Measurements from ENCODE around the gene MACF1.

MACF1 gene

DNA sequence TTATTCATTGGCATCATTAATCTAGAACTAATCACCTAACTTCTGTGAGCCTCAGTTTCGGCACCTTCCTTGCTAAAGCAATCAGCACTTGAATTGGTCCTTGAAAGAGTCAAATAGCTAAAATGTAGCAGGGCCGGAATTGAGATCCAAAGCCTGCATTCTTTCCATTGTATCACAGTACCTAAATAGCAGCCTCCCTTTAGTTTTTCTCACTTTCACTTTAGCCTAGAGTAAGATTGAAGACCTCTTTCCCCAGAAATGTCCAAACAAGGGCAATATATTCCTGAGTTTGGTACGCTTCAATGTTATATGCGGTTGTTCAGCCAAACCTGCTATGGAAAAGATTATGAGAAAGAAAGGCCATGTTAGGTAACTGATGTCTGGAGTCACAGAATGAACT is 165.1 kb downstream of the MACF1 start:
- no peak overlapping the region for H3K18ac ChIP-seq (ENCODE audit: low read depth in 1 of 2, low read length in 2 of 2)
- H3K4ac ChIP-seq (ENCODE audit: low read depth in 1 of 2, low read length in 2 of 2), result no peak overlapping the region
- H2AK5ac ChIP-seq (ENCODE audit: low read length, severe bottlenecking), result no peak overlapping the region
- H3K4me3 ChIP-seq (ENCODE audit: insufficient read depth in 1 of 2, low read depth in 1 of 2, low read length in 2 of 2), result no peak overlapping the region
- H2BK5ac ChIP-seq (ENCODE audit: low read depth, low read length, poor library complexity, severe bottlenecking), result no peak overlapping the region
- H3K9me3 ChIP-seq (ENCODE audit: control insufficient read depth, low read length), result no peaks in the 10 kb centered on the region
- H3K23ac ChIP-seq (ENCODE audit: low read length in 2 of 2), result no peak overlapping the region
- no peak overlapping the region for H2BK15ac ChIP-seq (ENCODE audit: low read depth, poor library complexity, severe bottlenecking)
- H4K8ac ChIP-seq (ENCODE audit: low read length), result no peak overlapping the region
- WGBS, result 100% methylated on average over 4 of the region's 4 CpGs
- H3K4me2 ChIP-seq (ENCODE audit: low read length, poor library complexity, severe bottlenecking), result no peak overlapping the region
- H3K9ac ChIP-seq (ENCODE audit: low read length), result no peak overlapping the region
- H3K36me3 ChIP-seq (ENCODE audit: control insufficient read depth in 1 of 2, insufficient read depth in 2 of 2, low read depth in 1 of 2, low read length in 2 of 2), result peaks cover 31 to 74% of the 10 kb centered on the region in 2 experiments
- peaks cover 14% of the 10 kb centered on the region for H3K79me1 ChIP-seq (replicated peaks; ENCODE audit: low read length, poor library complexity, severe bottlenecking)
- no peak overlapping the region for H3K27ac ChIP-seq (ENCODE audit: low read length, poor library complexity, severe bottlenecking)
- DNase-seq, result no peak
- H3K14ac ChIP-seq (ENCODE audit: low read length in 2 of 2), result peak overlapping the region in 1 of 2 experiments; percentile 45
- no peaks in the 10 kb centered on the region for H3K27me3 ChIP-seq (ENCODE audit: control insufficient read depth in 1 of 2, insufficient read depth in 1 of 2, low read length in 2 of 2)
- H2BK12ac ChIP-seq (ENCODE audit: low read length in 2 of 2), result no peak overlapping the region
- H2AFZ ChIP-seq (ENCODE audit: low read depth, low read length), result no peak overlapping the region
- H3K4me1 ChIP-seq (ENCODE audit: control insufficient read depth, insufficient read depth, low read depth, low read length), result no peaks in the 10 kb centered on the region
- H4K91ac ChIP-seq (ENCODE audit: low read length), result no peak overlapping the region
- no peak overlapping the region for H2BK120ac ChIP-seq (ENCODE audit: low read depth, low read length)

DNA sequence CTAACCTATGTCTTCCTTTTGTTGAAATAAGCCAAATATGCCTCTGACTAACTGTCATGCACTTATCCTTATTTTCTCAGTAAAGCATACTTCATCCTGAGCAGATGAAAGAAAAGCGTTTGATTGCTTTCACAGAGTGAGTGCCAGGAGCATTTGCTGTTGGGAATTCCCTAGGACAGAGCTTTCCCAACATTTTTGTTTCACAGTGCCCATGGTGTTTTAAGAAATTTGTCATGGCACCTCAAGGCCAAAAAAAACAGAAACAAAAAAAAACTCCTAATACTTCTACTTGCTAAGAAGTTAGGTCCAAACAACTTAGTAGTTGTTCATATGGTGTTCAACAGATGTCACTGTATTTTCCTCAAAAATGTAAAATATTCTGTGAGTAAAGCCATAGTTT is 166.1 kb downstream of the MACF1 start:
- no peak for DNase-seq
- H4K8ac ChIP-seq (ENCODE audit: low read length), result no peak overlapping the region

DNA sequence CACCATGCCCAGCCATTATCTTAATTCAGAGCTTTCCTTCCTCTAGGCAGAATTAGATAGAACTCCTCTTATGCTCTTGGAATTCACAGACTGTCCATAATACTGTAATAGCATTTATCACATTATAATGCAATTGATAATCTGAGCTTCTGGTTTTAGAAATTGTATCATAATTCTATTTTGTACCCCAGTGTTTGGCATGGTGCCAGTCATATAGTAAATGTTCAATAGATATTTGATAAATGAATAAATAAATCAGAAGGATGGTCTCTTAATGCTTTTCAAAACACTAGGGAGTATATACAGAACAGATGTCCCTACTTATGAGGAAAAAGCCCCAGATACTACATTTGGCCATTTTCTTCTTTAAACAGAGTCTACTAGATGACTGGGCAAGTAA is 167.6 kb downstream of the MACF1 start:
- DNase-seq, result no peak
- H3K27me3 ChIP-seq (ENCODE audit: control insufficient read depth in 1 of 2, insufficient read depth in 1 of 2, low read length in 2 of 2), result no peaks in the 10 kb centered on the region
- no peak overlapping the region for H2BK5ac ChIP-seq (ENCODE audit: low read depth, low read length, poor library complexity, severe bottlenecking)
- H3K4ac ChIP-seq (ENCODE audit: low read depth in 1 of 2, low read length in 2 of 2), result no peak overlapping the region
- peaks cover 12% of the 10 kb centered on the region for H3K79me1 ChIP-seq (replicated peaks; ENCODE audit: low read length, poor library complexity, severe bottlenecking)
- H3K9me3 ChIP-seq (ENCODE audit: control insufficient read depth, low read length), result no peaks in the 10 kb centered on the region
- no peak overlapping the region for H3K9ac ChIP-seq (ENCODE audit: low read length)
- no peak overlapping the region for H2BK12ac ChIP-seq (ENCODE audit: low read length in 2 of 2)
- no peak overlapping the region for H3K4me2 ChIP-seq (ENCODE audit: low read length, poor library complexity, severe bottlenecking)
- no peak overlapping the region for H3K18ac ChIP-seq (ENCODE audit: low read depth in 1 of 2, low read length in 2 of 2)
- peaks cover 28 to 76% of the 10 kb centered on the region in 2 experiments for H3K36me3 ChIP-seq (ENCODE audit: control insufficient read depth in 1 of 2, insufficient read depth in 2 of 2, low read depth in 1 of 2, low read length in 2 of 2)
- H2AK5ac ChIP-seq (ENCODE audit: low read length, severe bottlenecking), result no peak overlapping the region
- H3K27ac ChIP-seq (ENCODE audit: low read length, poor library complexity, severe bottlenecking), result no peak overlapping the region
- H3K4me1 ChIP-seq (ENCODE audit: control insufficient read depth, insufficient read depth, low read depth, low read length), result no peaks in the 10 kb centered on the region
- H4K91ac ChIP-seq (ENCODE audit: low read length), result no peak overlapping the region
- H3K4me3 ChIP-seq (ENCODE audit: insufficient read depth in 1 of 2, low read depth in 1 of 2, low read length in 2 of 2), result no peak overlapping the region
- no peak overlapping the region for H4K8ac ChIP-seq (ENCODE audit: low read length)
- no peak overlapping the region for H2AFZ ChIP-seq (ENCODE audit: low read depth, low read length)
- H3K14ac ChIP-seq (ENCODE audit: low read length in 2 of 2), result no peak overlapping the region
- H2BK120ac ChIP-seq (ENCODE audit: low read depth, low read length), result no peak overlapping the region
- H2BK15ac ChIP-seq (ENCODE audit: low read depth, poor library complexity, severe bottlenecking), result no peak overlapping the region
- H3K23ac ChIP-seq (ENCODE audit: low read length in 2 of 2), result no peak overlapping the region

More for the DNA sequence above, 166.1 kb downstream of the MACF1 start:
- no peak overlapping the region for H3K4me3 ChIP-seq (ENCODE audit: insufficient read depth in 1 of 2, low read depth in 1 of 2, low read length in 2 of 2)
- H3K4ac ChIP-seq (ENCODE audit: low read depth in 1 of 2, low read length in 2 of 2), result no peak overlapping the region
- H3K27ac ChIP-seq (ENCODE audit: low read length, poor library complexity, severe bottlenecking), result no peak overlapping the region
- no peak overlapping the region for H2BK15ac ChIP-seq (ENCODE audit: low read depth, poor library complexity, severe bottlenecking)
- no peak overlapping the region for H2BK120ac ChIP-seq (ENCODE audit: low read depth, low read length)
- H4K91ac ChIP-seq (ENCODE audit: low read length), result no peak overlapping the region
- no peaks in the 10 kb centered on the region for H3K4me1 ChIP-seq (ENCODE audit: control insufficient read depth, insufficient read depth, low read depth, low read length)
- no peak overlapping the region for H3K18ac ChIP-seq (ENCODE audit: low read depth in 1 of 2, low read length in 2 of 2)
- peaks cover 28 to 76% of the 10 kb centered on the region in 2 experiments for H3K36me3 ChIP-seq (ENCODE audit: control insufficient read depth in 1 of 2, insufficient read depth in 2 of 2, low read depth in 1 of 2, low read length in 2 of 2)
- no peak overlapping the region for H3K14ac ChIP-seq (ENCODE audit: low read length in 2 of 2)
- H2AFZ ChIP-seq (ENCODE audit: low read depth, low read length), result no peak overlapping the region
- no peak overlapping the region for H3K4me2 ChIP-seq (ENCODE audit: low read length, poor library complexity, severe bottlenecking)
- no peak overlapping the region for H3K9ac ChIP-seq (ENCODE audit: low read length)
- H2AK5ac ChIP-seq (ENCODE audit: low read length, severe bottlenecking), result no peak overlapping the region
- H2BK12ac ChIP-seq (ENCODE audit: low read length in 2 of 2), result no peak overlapping the region
- H3K9me3 ChIP-seq (ENCODE audit: control insufficient read depth, low read length), result no peaks in the 10 kb centered on the region
- H3K23ac ChIP-seq (ENCODE audit: low read length in 2 of 2), result no peak overlapping the region
- 95% methylated on average over 1 of the region's 1 CpG for WGBS
- no peak overlapping the region for H2BK5ac ChIP-seq (ENCODE audit: low read depth, low read length, poor library complexity, severe bottlenecking)
- no peaks in the 10 kb centered on the region for H3K27me3 ChIP-seq (ENCODE audit: control insufficient read depth in 1 of 2, insufficient read depth in 1 of 2, low read length in 2 of 2)
- H3K79me1 ChIP-seq (replicated peaks; ENCODE audit: low read length, poor library complexity, severe bottlenecking), result peaks cover 12% of the 10 kb centered on the region

DNA sequence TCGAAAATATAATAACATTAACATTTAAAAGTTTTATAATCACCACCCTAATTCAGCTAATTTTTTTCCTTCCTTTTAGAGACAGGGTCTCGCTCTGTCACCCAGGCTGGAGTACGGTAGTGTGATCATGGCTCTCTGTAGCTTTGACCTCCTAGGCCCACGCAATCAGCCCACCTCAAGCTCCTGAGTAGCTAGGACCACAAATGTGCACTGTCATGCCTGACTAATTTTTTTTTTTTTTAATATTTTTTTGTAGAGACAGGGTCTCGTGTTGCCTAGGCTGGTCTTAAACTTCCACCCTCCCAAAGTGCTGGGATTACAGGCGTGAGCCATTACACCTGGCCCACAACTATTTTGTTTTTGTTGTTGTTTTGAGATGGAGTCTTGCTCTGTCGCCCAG is 172.2 kb downstream of the MACF1 start:
- no peaks in the 10 kb centered on the region for H3K4me1 ChIP-seq (ENCODE audit: control insufficient read depth, insufficient read depth, low read depth, low read length)

More for the DNA sequence above, 172.2 kb downstream of the MACF1 start:
- H3K36me3 ChIP-seq (ENCODE audit: control insufficient read depth in 1 of 2, insufficient read depth in 2 of 2, low read depth in 1 of 2, low read length in 2 of 2), result peaks cover 29 to 70% of the 10 kb centered on the region in 2 experiments
- H3K27me3 ChIP-seq (ENCODE audit: control insufficient read depth in 1 of 2, insufficient read depth in 1 of 2, low read length in 2 of 2), result no peaks in the 10 kb centered on the region
- no peak overlapping the region for H3K27ac ChIP-seq (ENCODE audit: low read length, poor library complexity, severe bottlenecking)
- no peak overlapping the region for H3K9ac ChIP-seq (ENCODE audit: low read length)
- no peak overlapping the region for H3K4me2 ChIP-seq (ENCODE audit: low read length, poor library complexity, severe bottlenecking)
- H4K91ac ChIP-seq (ENCODE audit: low read length), result no peak overlapping the region
- H2BK5ac ChIP-seq (ENCODE audit: low read depth, low read length, poor library complexity, severe bottlenecking), result no peak overlapping the region
- no peak overlapping the region for H4K8ac ChIP-seq (ENCODE audit: low read length)
- H2AFZ ChIP-seq (ENCODE audit: low read depth, low read length), result no peak overlapping the region
- no peak overlapping the region for H3K4me3 ChIP-seq (ENCODE audit: insufficient read depth in 1 of 2, low read depth in 1 of 2, low read length in 2 of 2)
- no peaks in the 10 kb centered on the region for H3K9me3 ChIP-seq (ENCODE audit: control insufficient read depth, low read length)
- H3K23ac ChIP-seq (ENCODE audit: low read length in 2 of 2), result no peak overlapping the region
- H2AK5ac ChIP-seq (ENCODE audit: low read length, severe bottlenecking), result no peak overlapping the region
- DNase-seq, result no peak
- no peak overlapping the region for H3K4ac ChIP-seq (ENCODE audit: low read depth in 1 of 2, low read length in 2 of 2)
- H2BK12ac ChIP-seq (ENCODE audit: low read length in 2 of 2), result no peak overlapping the region
- H2BK15ac ChIP-seq (ENCODE audit: low read depth, poor library complexity, severe bottlenecking), result no peak overlapping the region
- H2BK120ac ChIP-seq (ENCODE audit: low read depth, low read length), result no peak overlapping the region
- H3K14ac ChIP-seq (ENCODE audit: low read length in 2 of 2), result no peak overlapping the region
- over 99% methylated on average over 7 of the region's 7 CpGs for WGBS
- H3K18ac ChIP-seq (ENCODE audit: low read depth in 1 of 2, low read length in 2 of 2), result no peak overlapping the region
- peaks cover 9% of the 10 kb centered on the region for H3K79me1 ChIP-seq (replicated peaks; ENCODE audit: low read length, poor library complexity, severe bottlenecking)

All from mesenchymal stem cell (in vitro differentiated cells and primary cell).